ENCODE data around the gene ZNF205.
"Not testable (repeated sequence)": the region's sequence is repeated elsewhere in the genome, so short reads cannot be mapped to it uniquely, and the experiment has no call there.

Gene ZNF205

DNA sequence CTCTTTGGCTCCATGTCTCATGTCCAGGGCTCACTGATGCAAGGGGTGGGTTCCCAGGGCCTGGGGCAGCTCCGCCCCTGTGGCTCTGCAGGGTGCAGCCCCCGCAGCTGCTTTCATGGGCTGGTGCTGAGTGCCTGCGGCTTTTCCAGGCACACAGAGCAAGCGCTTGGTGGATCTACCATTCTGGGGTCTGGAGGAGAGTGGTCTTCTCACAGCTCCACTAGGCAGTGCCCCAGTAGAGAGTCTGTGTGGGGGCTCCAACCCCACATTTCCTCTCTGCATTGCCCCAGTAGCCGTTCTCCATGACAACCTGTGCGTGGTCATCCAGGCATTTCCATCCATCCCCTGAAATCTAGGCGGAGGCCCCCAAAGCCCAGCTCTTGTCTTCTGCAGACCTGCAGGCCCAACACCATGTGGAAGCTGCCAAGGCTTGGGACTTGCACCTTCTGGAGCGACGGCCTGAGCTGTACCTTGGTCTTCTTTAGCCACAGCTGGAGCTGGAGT, 41.7 kb upstream of the ZNF205 start:
- no peak overlapping the region for H3K27ac ChIP-seq
- TF ChIP-seq, protein P1, sequence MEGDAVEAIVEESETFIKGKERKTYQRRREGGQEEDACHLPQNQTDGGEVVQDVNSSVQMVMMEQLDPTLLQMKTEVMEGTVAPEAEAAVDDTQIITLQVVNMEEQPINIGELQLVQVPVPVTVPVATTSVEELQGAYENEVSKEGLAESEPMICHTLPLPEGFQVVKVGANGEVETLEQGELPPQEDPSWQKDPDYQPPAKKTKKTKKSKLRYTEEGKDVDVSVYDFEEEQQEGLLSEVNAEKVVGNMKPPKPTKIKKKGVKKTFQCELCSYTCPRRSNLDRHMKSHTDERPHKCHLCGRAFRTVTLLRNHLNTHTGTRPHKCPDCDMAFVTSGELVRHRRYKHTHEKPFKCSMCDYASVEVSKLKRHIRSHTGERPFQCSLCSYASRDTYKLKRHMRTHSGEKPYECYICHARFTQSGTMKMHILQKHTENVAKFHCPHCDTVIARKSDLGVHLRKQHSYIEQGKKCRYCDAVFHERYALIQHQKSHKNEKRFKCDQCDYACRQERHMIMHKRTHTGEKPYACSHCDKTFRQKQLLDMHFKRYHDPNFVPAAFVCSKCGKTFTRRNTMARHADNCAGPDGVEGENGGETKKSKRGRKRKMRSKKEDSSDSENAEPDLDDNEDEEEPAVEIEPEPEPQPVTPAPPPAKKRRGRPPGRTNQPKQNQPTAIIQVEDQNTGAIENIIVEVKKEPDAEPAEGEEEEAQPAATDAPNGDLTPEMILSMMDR (IDR thresholded peaks at IDR 0.05) = no peak
- TF ChIP-seq ZFX (IDR thresholded peaks at IDR 0.05; ENCODE audit: borderline replicate concordance) = no peak

DNA sequence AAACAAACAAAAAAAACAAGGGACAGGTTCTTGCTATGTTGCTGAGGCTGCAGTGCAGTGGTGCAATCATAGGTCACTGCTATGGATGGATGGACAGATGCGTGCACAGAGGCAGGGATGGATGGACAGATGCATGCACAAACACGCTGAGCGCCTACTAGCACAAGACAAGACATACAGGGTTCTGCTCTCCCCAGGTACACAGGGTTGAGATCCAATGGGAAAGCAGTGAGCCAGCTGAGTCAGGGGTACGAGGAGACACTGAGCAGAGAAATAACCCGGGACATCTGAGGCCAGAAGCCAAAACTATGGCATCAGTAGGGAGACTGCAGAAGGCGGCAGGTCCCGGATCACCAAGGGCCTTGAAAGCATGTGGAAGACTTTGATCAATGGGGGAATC, 40.7 kb upstream of the ZNF205 start:
- H3K27ac ChIP-seq = no peak overlapping the region
- TF ChIP-seq, protein P1 (IDR thresholded peaks at IDR 0.05) = no peak
- no peak for TF ChIP-seq ZFX (IDR thresholded peaks at IDR 0.05; ENCODE audit: borderline replicate concordance)

DNA sequence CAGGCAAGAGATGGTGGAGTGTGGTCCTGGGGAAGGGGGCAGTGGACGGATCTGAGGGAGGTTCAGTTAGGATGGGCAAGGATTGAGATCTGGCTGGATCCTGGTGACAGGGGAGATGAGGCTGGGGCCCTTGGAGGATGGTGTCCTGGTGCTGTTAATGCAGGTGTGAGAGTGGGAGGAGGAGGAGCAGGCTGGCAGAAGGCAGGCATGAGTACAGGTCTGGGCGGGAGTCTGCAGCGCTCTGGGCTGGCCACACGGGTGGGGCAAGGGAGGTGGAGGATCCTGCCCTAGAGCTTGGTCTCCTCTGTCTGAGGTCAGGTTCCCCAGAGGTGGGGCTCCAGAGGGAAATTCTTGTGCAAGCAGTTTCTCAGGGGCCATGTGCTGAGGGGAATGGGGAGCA, 40.2 kb upstream of the ZNF205 start:
- H3K27ac ChIP-seq = not testable (repeated sequence)

DNA sequence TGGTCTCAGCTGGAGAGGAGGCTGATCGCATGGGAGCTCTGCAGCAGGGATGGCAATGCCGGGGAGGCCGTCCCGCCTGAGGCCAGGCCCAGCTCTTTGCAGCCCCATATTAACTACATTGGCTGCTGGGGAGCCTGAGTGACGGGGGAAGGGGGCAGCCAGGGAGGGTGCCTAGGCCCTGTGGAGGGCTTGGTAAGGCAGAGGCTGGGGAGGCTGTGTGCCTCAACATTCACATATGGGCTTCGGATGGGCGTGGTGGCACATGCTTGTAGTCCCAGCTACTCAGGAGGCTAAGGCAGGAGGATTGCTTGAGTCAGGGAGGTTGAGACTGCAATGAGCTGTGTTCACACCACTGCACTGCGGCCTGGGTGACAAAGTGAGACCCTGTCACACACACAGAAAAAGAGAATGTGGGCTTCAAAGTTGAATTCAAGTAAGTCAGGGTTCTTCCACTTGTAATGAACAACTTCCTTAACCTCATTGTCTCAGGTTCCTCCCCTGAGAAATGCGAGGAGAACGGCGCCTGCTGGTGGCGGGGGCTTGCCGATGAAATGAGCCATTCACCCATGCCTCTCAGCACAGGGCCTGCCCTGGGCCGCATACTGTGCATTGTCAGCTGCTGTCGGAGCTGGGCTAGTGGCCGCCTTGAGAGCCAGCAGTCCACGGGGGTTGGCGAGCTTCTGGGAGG, 39.7 kb upstream of the ZNF205 start:
- not testable (repeated sequence) for H3K27ac ChIP-seq

DNA sequence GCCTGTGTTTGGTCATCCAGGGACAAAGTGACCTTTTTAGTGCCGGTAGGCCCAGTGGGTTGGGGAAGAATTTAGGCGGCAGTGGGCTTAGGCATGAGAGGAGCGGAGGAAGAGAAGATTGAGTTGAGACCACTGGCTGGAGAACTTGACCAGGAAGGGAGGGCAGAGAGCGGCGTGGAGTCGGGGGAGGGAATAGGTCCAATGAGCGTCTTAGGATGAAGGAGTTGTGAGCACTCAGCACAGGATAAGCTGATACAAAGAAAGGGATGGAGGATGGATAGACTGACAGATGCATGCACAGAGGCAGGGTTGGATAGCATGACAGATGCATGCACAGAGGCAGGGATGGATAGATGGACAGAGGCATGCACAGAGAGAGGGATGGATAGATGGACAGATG, 38.9 kb upstream of the ZNF205 start:
- no peak for TF ChIP-seq ZFX (IDR thresholded peaks at IDR 0.05; ENCODE audit: borderline replicate concordance)
- TF ChIP-seq, protein P1 (IDR thresholded peaks at IDR 0.05) = no peak
- H3K27ac ChIP-seq = no peak overlapping the region

DNA sequence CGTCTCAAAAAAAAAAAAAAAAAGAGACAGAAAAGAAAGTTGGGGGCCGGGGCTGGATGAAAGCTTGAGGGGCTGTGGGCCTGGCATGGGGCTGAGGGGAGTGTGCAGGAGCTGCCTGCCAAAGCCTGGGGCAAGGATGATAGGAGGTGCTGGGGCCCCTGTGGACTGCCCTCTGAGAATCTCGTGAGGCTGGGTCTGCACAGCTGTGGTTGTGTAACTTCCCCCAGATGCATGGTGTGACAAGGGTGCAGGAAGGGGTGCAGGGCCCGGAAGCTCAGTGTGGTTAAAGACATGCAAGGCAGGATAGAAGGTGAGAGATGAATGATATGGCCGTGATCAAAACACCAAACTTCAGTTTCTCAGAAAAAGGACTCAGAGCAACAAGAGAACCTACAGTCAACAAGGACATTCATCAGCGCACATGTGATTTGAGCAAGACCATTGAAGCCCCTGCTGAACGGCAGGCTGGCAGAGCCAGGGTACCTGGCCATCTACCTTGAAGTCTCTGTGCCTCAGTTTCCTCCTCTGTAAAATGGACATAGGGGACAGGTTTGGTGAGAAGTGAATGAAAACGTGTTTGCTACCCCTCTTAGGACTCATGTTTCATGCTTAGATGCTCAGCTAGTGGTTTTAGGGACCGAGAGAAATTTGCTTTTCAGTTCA, 37.4 kb upstream of the ZNF205 start:
- TF ChIP-seq, protein P1 (IDR thresholded peaks at IDR 0.05) = no peak
- TF ChIP-seq ZFX (IDR thresholded peaks at IDR 0.05; ENCODE audit: borderline replicate concordance) = no peak
- no peak overlapping the region for H3K27ac ChIP-seq

DNA sequence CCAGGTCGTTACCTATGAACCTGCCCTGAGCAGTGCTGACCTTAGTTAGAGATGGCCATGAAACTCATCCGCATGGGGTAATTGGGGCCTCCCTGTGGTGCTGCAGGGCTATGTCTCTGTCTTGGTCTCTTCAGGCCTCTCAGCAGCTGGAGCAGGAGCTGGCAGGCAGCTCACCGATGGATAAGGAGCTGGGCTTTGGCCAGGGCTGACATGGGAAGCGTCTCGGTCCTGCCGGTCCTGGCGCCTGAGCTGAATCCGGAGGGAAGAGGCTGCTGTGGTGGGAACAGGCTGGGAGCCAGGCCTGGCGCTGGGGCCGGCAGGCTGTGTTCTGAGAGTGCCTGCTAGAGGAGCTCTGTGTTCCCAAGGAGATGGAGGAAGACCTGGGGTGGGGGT, 36.9 kb upstream of the ZNF205 start:
- no peak for TF ChIP-seq ZFX (IDR thresholded peaks at IDR 0.05; ENCODE audit: borderline replicate concordance)
- TF ChIP-seq, protein P1 (IDR thresholded peaks at IDR 0.05) = no peak
- no peak overlapping the region for H3K27ac ChIP-seq

DNA sequence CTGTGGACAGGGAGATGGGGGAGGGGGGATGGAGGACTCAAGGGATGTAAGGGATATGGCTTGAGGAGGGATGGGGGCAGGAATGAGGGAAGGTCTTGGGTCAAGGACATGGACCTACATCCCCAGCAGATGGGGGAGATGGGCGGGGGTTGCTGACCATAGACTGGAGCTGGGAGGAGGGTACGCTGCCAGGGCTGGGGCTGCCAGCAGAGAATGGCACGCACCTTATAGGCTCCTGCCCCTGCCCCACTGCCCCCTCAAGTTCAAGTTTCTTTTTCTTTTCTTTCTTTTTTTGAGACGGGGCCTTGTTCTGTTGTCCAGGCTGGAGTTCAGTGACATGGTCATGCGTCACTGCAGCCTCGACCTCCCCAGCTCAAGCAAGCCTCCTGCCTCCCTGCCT, 36.4 kb upstream of the ZNF205 start:
- H3K27ac ChIP-seq = not testable (repeated sequence)

DNA sequence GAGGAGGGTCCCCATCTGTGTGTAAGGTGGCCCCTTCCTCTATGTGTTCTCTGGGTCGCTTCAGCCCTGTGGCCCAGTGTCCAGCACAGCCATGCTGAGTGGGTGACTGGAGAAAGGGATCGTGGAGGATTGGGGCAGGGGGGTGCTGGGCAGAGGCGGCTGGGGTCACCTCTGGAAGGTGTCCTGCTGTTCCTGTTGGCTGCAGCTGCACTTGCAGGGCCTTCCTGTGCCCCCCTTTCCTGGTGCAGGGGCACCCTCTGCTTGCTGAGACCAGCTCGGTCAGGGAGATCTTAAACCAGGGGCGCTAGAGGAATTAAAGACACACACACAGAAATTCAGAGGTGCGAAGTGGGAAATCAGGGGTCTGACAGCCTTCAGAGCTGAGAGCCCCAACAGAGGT, 35.8 kb upstream of the ZNF205 start:
- H3K27ac ChIP-seq = no peak overlapping the region
- TF ChIP-seq, protein P1 (IDR thresholded peaks at IDR 0.05) = no peak
- TF ChIP-seq ZFX (IDR thresholded peaks at IDR 0.05; ENCODE audit: borderline replicate concordance) = no peak

All from 22Rv1 (cell line).